ENCODE data around the gene PCTP. TPM values are rescaled to one million over a fixed set of nuclear protein-coding genes. Genes with fewer than 3 reads are reported as not detected.

Gene PCTP
- total RNA-seq, 4 donors from 2014 or later: 8.6 to 581 (median 35.0) TPM

DNA sequence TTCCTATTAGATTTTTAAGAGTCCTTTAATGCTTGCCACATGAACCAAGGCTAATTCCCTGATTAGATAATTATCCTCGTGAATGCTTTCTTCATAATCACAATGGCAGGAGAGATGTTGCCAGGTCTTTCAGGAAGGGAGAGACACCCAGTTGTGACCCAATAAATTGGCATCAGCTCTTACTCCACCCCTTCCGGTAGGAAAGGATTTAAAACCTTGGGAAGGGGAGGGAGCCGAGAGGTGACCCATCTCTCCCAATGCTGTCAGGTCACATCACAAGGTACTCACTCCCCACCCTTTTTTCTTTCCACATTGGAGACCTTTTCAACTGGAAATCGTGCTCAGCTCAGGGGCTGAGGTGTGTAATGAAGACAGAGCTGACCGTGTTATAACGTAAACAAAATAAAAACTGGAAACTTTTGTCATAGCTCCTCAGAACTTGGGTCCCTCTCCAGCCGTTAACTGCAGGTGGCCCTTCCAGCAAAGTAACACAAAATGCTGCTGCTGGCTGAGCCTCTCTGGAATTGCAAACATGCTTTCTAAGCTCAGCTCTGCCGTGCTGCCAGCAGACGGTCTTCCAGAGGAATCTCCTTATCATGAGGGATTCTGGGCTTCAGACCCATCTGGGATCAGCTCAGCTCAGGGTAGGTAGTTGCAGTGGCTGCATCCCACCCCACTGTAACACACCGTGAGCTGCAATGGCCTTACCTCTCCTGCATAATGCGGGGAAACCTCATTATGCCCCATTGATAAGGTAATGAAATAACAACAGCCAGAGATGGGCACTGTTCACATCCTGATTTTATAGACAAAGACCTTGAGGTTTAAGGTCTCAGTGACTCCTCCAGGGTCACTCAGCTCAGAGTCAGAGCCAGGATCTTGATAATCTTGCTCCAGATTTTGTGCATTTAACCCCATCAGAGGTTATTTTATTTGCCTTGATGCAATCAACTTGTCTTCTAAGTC, 43.8 kb upstream of the PCTP start:
- WGBS, 2 donors (ENCODE audit: low coverage in 1 of 2): 29 to 44% methylated on average over 2 to 11 of the region's 11 CpGs
- peaks cover 0 to 5% (median 0%) of the 10 kb centered on the region in 4 donors for H3K4me1 ChIP-seq
- no peaks in the 10 kb centered on the region for H3K36me3 ChIP-seq
- intact Hi-C loops (cut with DNase I; ENCODE audit: low total_unique reads) (no loop called here), in situ Hi-C loops (cut with MboI; ENCODE audit: low pct_ligation_motif_present in 1 of 4, low pct_unique_long_range_greater_than_20kb in 1 of 4, low sequenced_read_pairs in 3 of 4) (no loop called here)
- no peak overlapping the region for H3K4me3 ChIP-seq
- DNase-seq: no peak
- no peaks in the 10 kb centered on the region for H3K27me3 ChIP-seq
- H3K27ac ChIP-seq: no peak overlapping the region
- no peaks in the 10 kb centered on the region for H3K9me3 ChIP-seq
- TF ChIP-seq EP300 (IDR thresholded peaks at IDR 0.05; ENCODE audit: low read depth) (no peak), POLR2A (IDR thresholded peaks at IDR 0.05) (no peak), CTCF (IDR thresholded peaks at IDR 0.05) (no peak), POLR2AphosphoS5 (IDR thresholded peaks at IDR 0.05) (no peak)

DNA sequence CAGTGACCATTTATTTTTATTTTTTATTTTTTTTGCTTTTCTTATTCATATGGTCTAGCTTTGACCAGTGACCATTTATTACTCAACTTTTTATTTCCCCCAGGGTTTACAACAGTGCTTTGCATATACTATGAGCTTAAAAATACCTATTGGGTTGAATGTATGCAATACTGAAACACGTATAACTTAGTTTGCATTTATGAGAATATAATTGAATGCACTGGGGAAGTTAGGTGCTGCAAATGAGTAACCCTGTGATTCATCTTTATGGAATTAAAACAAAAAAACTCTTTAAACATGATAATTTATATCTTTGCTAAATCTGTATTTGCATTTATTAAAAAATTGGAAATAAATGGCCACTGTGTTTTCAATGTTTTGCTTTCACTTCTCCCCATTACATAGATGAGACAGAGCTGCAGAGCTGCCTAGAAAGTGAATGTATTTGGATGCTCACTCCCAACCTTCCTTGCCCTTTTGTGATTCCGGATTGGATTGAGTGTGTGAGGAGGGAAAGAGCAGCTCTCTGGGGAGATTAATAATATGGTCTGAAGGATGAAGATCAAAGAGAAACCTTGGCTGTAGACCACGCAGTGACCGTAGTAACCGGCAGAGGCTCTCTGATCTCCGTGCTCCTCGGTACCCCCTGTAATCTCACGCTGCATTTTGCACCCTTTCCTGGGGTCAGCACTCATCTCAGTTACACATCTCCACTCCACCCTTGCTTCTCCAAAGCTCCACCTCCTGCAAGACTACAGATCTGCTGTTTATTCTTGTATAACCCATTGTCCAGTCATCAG, 42.5 kb upstream of the PCTP start:
- 35 to 67% methylated on average over 7 to 8 of the region's 8 CpGs for WGBS, 2 donors (ENCODE audit: low coverage in 1 of 2)
- in situ Hi-C loops (cut with MboI; ENCODE audit: low pct_ligation_motif_present in 1 of 4, low pct_unique_long_range_greater_than_20kb in 1 of 4, low sequenced_read_pairs in 3 of 4): no loop called here
- no peak for DNase-seq

DNA sequence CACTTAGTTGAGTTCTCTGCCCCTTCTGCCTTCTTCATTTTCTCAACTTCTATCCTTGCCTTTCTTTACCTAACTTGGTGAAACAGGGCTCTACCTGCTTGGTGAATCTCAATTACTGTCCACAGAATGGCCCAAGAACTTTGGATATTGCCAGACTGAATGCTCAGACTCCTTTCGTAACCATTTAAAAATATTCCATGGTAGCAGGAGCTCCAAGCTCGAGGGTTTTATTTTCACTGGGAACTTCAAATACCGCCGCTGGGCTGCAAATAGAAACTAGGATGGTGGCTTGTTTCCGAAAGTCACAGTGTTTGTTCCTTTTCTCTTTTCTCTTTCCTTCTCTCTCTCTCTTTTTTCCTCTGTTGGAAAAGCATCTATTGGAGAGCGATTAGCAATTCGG, 41.4 kb upstream of the PCTP start:
- Histone ChIP-seq H3K27ac (no peak overlapping the region), H3K36me3 (no peaks in the 10 kb centered on the region), H3K9me3 (no peaks in the 10 kb centered on the region), H3K4me1 (peaks cover 0 to 5% (median 0%) of the 10 kb centered on the region in 4 donors), H3K27me3 (no peaks in the 10 kb centered on the region), H3K4me3 (no peak overlapping the region)
- no peak for DNase-seq
- WGBS, 2 donors (ENCODE audit: low coverage in 1 of 2): 79 to 90% methylated on average over 7 of the region's 7 CpGs
- TF ChIP-seq POLR2AphosphoS5 (IDR thresholded peaks at IDR 0.05) (no peak), EP300 (IDR thresholded peaks at IDR 0.05; ENCODE audit: low read depth) (no peak), CTCF (IDR thresholded peaks at IDR 0.05) (no peak), POLR2A (IDR thresholded peaks at IDR 0.05) (no peak)
- intact Hi-C loops (cut with DNase I; ENCODE audit: low total_unique reads): no loop called here
- in situ Hi-C loops (cut with MboI; ENCODE audit: low pct_ligation_motif_present in 1 of 4, low pct_unique_long_range_greater_than_20kb in 1 of 4, low sequenced_read_pairs in 3 of 4): no loop called here

More for the DNA sequence above, 42.5 kb upstream of the PCTP start:
- no peaks in the 10 kb centered on the region for H3K9me3 ChIP-seq
- H3K36me3 ChIP-seq: no peaks in the 10 kb centered on the region
- no peak overlapping the region for H3K4me3 ChIP-seq
- no peaks in the 10 kb centered on the region for H3K27me3 ChIP-seq
- TF ChIP-seq EP300 (IDR thresholded peaks at IDR 0.05; ENCODE audit: low read depth) (no peak), CTCF (IDR thresholded peaks at IDR 0.05) (no peak), POLR2AphosphoS5 (IDR thresholded peaks at IDR 0.05) (no peak), POLR2A (IDR thresholded peaks at IDR 0.05) (no peak)
- no peak overlapping the region for H3K27ac ChIP-seq
- H3K4me1 ChIP-seq: peaks cover 0 to 5% (median 0%) of the 10 kb centered on the region in 4 donors
- intact Hi-C loops (cut with DNase I; ENCODE audit: low total_unique reads): no loop called here

GRCh38 chr17:55709984-55710383, 40.9 kb upstream of the PCTP start:
- TF ChIP-seq POLR2AphosphoS5 (IDR thresholded peaks at IDR 0.05) (no peak), CTCF (IDR thresholded peaks at IDR 0.05) (no peak), POLR2A (IDR thresholded peaks at IDR 0.05) (no peak), EP300 (IDR thresholded peaks at IDR 0.05; ENCODE audit: low read depth) (no peak)
- Histone ChIP-seq H3K4me1 (peaks cover 0 to 5% (median 0%) of the 10 kb centered on the region in 4 donors), H3K27me3 (no peaks in the 10 kb centered on the region), H3K4me3 (no peak overlapping the region), H3K36me3 (no peaks in the 10 kb centered on the region), H3K9me3 (no peaks in the 10 kb centered on the region), H3K27ac (peak overlapping the region in 1 of 4 donors; percentile 57)
- WGBS, 2 donors (ENCODE audit: low coverage in 1 of 2): 70 to 80% methylated on average over 4 of the region's 4 CpGs
- in situ Hi-C loops (cut with MboI; ENCODE audit: low pct_ligation_motif_present in 1 of 4, low pct_unique_long_range_greater_than_20kb in 1 of 4, low sequenced_read_pairs in 3 of 4) (no loop called here), intact Hi-C loops (cut with DNase I; ENCODE audit: low total_unique reads) (loop anchor here (10.0 kb wide), 1 partner anchor 65 kb away; no protein-coding TSS in a partner anchor)
- DNase-seq: no peak

All from transverse colon (tissue), 4 donors.